Measurements from ENCODE around the gene BICDL1.
"Not testable (repeated sequence)": the region's sequence is repeated elsewhere in the genome, so short reads cannot be mapped to it uniquely, and the experiment has no call there.

BICDL1 gene

DNA sequence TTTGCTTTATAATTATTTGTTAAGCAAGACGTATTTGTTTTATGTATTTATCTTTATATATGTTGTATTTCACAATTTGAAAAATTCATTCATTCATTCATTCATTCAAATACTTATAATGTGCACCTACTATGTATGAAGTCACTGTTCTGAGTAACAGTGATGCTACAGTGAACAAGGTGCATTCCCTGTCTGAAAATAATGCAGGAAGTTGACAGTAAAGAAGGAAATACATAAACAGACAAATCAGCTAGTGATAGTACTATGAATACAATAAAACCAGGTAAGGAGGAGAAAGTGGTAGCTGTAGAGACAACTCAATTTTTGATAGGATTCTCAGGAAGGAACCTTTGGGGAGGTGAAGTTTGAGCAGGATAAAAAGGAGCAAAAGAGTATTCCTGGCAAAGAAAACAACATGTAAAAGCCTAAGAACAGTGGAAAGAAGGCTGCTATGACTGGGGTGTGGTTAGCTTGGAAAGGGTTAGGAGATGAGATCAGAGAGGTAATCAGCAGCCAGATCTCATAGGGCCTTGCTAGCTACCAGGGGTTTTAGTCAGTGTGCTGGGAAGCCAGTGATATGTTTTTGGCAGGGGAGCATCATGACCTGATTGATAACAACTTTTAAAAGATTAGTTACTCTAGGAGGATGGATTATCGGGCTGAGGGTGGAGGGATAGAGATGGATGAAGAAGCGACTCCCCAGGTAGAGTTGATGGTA is 17.4 kb downstream of the BICDL1 start:
- DNase-seq: no peak

DNA sequence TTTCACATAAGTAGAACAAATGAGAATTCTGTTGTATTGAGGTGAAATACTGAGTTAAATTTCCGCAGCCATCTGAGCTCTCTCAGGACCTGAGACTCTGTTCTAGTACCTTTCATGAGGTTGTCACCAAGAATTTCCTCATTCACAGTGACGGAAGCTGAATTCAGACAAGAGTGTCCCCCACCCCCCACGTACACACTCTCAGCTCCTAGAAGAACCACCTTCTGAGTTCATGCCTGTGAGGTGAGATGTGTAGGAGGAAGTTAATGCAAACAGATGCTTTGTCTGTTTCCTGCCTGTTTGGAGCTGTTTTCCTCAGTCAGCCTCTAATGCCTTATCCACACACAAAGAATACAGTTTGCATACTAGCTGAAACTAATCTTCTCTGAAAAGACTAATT is 18.2 kb downstream of the BICDL1 start:
- DNase-seq: no peak

DNA sequence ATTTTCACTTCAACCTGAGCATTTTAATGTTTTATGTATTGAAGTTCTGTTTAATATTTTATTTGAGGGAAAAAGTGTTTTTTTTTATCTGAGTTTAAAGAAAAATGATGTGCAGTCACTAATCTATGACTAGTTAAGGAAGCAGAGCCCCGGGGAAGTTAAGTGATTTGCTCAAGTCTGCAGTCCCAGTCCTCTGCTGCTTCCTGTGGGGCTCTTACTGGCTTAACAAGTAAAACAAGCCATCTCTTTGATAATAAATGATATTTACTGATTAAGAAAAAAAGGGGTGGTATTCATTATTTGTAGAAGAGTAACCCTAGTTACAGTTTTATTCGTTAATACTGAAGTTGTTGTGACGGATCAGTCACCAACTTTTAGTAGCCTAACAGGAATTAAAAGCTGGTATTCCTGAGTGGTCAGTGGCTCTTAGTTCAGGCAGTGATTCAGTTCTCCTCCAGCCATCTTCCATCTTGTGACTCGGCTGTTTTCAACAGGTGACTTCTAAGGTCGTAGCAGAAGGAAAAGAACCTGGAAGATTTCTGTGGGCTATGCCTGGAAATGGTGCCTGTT is 21.7 kb downstream of the BICDL1 start:
- DNase-seq: no peak

DNA sequence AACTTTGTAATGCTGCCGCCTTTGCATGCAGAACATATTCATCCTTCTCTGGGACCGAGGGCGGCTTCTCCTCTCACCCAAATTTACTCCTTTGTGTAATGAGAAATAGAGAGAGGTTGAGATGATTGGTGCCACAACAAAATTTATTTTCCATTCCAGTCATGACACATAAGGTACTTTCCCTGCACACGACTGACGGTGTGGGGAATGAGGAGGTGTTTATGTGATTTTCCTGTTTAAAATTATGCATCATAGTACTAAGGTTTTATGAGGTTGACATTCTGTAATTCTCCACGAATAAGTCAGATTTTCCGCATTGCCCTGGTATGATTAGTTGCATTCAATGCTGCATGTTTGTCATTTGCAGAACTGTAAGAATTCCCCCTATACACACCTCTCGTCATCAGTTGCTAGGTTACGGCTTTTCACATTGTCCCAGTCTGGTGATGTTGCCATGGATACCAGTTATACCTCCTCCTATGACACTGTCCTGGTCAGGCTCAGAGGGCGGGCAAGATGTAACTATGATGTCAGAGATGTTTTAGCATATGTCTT is 23.1 kb downstream of the BICDL1 start:
- no peak for DNase-seq

DNA sequence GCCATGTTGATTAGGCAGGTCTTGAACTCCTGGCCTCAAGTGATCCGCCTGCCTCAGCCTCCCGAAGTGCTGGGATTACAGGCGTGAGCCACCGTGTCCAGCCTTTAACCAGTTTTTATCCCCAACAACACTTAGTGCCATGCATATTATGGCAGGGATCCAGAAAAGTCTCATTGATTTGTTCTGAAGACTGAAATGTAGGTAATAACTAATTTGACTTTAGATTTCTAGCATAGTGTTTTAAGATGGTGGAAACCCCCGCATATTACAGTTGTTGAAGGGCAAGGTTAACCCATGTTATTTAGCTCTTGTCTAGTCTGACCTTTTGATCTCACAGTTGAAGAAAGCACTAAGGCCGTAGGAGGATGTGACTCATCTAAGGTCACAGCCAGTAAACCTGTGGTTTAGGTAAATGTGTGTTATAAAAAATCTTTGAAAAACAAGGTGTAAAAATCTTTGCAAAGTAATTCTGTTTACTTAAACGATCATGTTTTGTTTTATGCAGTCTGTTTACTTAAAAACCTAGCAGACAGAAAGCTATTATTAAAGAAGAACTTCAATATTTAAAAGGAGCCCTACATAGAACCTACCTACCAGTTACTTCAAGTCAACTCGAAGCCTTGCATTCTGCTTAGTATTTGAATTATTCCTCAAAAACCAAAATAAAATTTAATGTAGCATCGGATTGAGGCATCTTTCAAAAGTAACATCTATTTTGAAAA is 24.8 kb downstream of the BICDL1 start:
- DNase-seq: no peak

DNA sequence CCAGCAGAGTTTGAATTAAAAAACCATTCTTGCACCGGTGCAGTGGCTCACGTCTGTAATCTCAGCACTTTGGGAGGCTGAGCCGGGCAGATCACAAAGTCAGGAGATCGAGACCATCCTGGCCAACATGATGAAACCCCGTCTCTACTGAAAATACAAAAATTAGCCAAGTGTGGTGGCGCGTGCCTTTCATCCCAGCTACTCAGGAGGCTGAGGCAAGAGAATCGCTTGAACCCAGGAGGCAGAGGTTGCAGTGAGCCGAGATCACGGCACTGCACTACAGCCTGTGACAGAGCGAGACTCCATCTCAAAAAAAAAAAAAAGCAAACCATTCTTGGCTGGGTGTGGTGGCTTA is 25.3 kb downstream of the BICDL1 start:
- not testable (repeated sequence) for DNase-seq

DNA sequence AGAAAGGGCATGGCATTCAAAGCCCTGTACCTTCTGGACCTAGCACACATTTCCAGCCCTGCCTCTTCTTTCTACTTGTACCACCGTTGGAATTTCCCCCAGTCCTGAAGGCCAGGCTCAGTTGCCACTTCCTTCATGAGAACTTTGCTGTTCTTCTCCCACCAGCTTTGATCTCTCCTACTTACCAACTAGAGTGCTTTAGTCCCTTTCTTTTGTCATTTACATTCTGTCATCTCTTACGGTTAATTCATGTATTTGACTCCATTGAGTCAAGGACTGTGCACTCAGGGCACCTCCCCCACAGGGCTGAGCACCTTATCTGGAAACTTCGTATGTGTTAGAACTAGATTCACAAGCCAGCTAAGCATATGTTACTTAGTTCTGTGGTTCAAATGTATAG is 26.3 kb downstream of the BICDL1 start:
- DNase-seq: no peak

DNA sequence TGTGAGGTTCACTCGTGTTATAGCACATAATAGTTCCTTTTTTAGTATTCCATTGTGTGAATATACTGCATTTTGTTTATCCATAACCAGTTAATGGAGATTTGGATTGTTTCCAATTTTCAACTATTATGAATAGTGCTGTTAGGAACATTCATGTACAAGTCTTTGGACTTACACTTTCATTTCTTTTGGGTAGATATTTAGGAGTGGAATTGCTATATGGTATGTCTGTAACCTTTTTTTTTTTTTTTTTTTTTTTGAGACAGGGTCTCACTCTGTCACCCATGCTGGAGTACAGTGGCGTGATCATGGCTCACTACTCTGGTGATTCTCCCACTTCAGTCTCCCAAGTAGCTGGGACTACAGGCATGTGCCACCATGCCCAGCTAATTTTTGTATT is 27.2 kb downstream of the BICDL1 start:
- not testable (repeated sequence) for DNase-seq

DNA sequence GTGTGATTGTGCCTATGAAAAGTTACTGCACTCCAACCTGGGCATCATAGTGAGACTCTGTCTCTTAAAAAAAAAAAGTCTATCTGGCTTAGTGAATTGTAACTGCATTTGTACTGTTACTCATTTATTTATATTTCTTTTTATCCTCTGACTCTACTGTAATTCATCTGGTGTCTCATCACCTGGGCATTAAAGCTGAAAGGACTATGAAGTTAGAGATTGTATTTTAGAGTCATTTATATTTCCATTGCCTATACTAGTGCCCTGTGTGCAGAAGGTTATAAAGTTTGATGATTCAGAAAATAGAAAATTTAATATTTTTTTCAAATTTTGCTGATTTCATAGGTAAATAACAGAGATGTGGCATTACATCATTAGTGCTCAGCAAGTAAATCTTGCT is 30.2 kb downstream of the BICDL1 start:
- DNase-seq: no peak

DNA sequence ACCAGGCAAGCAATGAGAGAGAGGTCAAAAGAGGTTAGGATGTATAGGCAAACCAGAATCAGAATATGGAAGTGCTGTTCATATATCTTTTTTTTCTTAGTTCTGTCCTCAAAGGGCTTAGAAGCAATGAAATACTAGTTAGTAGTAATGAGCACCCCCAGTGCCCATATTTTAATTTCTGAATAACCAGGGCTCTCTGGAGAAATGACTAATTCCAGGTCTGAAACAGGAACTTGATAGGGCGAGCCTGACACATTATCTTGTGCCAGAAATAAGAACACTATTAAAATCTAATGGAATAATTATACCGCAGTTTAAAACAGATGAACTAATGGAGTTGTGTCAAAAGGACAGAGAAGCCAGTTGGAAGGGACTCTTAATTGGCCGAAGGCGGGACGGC is 30.9 kb downstream of the BICDL1 start:
- DNase-seq: no peak

DNA sequence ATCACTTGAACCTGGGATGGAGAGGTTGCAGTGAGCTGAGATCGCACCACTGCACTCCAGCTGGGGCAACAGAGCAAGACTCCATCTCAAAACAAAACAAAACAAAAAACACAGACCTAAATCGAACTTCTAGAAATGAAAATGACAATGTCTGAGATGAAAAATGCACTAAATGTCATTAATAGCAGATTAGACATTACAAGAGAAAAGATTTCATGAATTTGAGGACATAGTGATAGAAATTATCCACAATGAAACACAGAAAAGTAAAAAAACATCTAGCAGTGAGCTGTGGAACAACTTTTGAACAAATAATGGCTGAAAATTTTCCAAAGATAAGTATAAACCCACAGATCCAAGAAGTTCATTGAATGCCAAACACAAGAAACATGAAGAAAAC is 35.2 kb downstream of the BICDL1 start:
- no peak for DNase-seq

DNA sequence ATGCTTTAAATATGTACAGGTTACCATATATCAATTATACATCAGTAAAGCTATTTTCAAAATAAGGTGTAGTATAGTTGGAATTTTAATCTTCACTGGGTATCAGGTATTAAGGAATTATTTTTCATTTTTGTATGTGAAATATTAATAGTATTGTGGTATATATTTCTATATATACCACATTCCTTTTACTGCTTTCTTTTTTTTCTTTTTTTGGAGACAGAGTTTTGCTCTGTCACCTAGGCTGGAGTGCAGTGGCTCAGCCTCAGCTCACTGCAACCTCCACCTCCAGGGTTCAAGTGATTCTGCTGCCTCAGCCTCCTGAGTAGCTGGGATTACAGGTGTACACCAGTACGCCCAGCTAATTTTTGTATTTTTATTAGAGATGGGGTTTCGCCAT is 36.6 kb downstream of the BICDL1 start:
- no peak for DNase-seq

DNA sequence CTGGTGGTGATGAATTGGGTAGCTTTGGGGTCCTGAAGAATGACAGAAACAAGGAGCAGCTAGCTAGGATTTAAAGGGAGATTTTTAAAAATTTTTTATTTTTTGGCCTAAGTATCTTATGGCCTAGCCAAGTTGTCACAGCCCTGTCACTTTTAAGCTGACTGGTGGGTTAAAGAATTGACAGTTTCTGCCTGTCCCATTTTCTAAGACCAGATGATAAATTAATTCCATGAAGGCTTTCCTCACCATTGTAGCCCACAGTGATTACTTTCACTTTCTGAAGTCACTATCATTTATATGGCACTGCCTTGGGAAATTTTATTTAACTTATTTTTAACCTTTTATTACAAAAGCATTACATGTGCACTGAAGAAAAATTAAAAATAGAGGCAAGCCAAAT is 43.2 kb downstream of the BICDL1 start:
- DNase-seq: no peak

DNA sequence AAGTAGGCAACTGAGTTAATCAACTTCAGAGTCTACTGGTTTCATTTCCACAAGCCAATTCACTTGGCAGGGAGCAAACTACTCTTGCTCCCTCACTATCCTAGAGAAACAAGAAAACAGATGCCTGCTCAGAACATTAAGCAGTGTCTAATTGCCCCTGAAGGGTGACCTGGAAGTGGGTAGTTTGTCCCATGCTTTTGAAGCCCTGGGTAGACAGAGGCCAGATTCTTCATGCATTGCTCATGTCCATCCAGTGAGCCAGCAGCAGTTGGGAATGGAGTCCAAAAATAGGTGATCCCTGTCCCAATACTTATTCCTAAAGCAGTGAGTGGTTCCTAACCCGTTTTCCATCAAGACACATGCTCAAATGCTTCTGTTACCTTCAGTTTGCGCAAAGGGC is 48.8 kb downstream of the BICDL1 start:
- DNase-seq: no peak

DNA sequence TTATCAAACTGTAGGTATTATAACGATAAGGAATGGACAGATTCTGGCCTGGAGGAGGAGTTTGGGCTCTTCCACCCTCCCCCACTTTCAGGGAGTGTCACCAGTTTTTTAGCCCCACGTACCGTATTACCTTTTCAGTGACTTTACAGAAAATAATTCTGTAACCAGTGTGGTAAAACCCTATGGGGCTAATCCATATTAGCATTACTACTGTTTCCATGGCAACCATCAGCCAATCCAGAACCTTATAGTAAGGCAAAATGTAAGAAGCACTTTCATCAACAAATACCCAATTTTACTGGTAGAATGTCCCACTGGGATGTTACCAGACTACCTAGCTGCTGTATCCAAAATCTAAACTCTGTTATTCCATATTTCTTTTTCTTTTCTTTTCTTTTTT is 50.7 kb downstream of the BICDL1 start:
- no peak for DNase-seq

DNA sequence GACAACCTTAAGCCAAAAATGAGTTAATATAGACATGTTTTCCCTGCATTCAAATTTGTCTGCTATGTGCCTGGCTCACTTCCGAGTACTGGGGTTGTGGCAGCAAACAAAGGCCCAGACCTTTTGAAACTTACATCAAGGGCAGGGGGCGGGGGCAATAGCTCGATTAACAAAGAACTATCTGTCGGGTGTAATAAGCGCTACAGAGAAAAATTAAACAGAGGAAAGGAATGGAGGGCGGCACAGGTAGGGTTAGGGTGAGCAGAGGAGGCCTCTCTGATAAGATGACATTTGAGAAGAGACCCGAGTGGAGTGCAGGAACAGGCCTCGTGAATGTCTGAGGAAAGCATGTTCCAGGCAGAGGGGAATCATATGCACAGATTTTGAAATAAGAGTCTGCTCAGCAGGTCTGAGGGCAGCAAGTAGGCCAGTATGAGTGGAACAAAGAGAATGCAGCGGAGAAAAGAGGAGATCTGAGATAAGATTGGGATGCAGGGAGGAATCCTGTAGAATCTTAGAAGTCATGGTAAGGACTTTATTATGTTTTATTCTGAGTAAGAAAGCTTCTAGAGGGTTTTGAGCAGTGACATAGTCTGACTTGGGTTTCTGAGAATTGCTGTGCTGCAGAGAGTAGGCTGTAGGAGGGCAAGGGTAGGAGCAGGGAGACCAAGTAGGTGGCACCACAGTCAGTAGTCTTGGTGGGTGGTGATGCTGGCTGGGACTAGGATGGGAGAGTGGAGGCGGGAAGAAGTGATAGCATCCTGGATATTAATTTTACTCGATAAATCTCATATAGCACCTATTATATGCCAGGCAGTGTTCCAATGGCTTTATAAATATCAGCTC is 52.6 kb downstream of the BICDL1 start:
- DNase-seq: no peak

DNA sequence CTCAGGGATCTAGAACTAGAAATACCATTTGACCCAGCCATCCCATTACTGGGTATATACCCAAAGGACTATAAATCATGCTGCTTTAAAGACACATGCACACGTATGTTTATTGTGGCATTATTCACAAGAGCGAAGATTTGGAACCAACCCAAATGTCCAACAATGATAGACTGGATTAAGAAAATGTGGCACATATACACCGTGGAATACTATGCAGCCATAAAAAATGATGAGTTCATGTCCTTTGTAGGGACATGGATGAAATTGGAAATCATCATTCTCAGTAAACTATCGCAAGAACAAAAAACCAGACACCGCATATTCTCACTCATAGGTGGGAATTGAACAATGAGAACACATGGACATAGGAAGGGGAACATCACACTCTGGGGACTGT is 56.3 kb downstream of the BICDL1 start:
- DNase-seq: not testable (repeated sequence)

DNA sequence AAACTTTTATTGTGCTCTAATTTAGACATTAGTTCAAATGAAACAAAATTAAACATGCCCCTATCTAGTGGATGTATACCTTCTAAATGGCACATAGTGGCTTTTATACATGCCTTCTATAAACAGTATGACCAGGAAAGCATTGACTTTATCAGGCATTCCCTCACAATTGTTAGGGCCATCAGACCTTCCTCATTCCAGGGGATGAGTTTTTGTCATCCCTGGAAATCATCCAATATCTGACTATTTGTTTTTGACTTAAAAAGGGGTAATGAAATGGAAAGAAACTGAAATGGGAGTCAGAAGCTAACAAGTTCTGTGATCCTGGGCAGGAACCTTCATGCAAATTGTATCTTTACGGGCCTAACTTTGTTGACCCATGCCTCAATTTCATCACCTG is 58.0 kb downstream of the BICDL1 start:
- DNase-seq: no peak

DNA sequence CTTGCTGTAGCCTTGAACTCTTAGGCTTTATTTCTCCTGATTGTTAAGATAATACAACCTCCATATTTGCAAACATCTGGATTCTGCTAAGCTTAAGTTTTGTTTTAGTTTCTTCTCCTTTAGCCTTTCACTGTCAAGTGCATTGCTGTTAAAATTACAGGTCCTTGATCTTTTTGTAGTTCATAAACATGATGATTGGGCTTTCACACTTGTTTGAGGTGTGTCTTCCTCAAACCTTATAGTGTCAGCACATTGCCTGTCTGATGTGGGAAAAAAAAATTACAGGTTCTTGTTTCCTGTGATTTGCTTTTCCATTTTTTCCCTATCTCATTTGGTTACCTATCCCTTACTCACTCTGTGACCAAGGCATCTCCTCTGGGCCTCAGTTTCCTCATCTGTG is 59.2 kb downstream of the BICDL1 start:
- DNase-seq: no peak

DNA sequence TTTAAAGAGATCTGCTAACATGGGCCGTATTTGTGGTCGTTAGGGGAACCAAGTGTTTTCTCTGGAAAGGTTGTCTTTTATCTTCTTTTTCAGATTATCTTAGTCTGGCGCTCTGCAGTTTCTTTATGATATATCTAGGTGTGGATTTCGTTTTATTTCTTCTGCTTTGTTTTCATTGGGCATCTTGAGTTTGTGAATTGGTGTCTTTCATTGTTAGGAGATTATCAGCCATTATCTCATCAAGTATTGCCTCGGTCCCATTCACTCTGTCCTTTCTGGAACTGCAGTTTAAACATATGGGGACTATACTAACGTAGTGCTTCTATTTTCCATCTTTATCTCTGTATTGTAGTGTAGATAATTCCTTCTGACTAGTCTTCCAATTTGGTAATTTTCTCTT is 60.4 kb downstream of the BICDL1 start:
- DNase-seq: no peak

DNA sequence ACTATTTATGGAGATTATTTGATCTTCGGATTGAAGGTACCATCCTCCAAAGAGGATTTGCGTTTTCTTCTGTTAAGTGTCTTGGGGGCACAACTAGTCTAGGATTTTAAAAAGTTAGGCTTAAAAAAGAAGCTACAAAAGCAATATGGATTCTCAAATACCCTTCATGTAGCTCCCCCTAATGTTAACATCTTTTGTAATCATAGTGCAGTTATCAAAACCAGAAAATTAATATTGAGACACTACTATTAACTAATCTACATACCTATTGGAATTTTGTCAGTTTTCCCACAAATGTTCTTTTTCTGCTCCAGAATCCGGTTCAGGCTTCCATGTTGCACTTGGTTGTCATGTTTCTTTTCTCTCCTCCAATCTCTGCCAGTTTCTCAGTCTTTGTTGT is 62.5 kb downstream of the BICDL1 start:
- DNase-seq: no peak

DNA sequence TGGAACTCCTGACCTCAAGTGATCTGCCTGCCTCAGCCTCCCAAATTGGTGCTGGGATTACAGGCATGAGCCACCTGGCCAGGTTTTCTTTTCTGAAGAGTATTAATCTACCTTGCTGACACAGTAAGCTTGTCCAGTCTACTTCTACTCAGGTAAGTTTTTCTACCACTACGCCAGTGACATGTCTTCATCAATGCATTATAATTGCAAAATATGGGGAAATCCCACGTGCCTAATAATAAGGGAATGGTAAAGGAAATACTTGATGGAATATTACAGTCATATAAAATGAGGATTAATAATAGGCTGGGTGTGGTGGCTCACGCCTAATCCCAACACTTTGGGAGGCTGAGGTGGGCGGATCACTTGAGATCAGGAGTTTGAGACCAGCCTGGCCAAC is 65.3 kb downstream of the BICDL1 start:
- no peak for DNase-seq

DNA sequence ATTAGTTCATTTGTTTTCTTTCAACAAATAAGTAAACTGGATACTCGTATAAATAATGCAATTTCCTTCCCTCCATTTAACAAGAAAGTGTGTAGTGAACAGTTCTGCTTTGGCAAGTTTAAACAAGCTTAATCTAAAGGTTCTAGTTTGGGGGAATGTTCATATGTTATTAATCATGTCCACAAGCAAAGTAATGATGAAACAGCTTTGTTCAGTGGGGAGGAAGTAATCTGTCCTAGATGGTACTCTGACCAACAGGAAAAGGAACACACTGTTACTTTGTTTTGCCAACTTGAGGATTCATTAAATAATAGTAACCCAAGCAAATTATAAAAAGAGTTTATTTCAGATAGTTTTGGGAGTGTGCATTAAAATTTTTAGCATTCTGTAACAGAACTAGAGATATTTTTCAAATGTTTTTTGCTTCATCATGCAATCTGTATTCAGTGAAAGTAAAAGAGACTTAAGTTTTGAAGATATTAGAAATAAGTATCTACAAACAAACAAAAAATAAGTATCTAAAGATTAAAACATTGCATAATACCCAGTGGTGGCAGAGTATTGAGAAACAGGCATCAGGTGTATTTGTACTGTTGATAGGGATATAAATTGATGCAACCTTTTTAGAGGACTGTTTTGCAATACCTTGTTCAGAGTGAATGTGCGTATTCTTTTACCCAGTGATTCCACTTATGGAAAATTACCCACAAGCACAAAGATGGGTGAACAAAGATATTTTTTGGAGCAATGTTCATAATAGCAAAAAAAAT is 66.4 kb downstream of the BICDL1 start:
- DNase-seq: no peak

Measured in NCI-H187 treated with DMSO at 0.1 percent for 48 hours (cell line).